Stimulated activated CD8-positive, alpha-beta memory T cell treated with anti-CD3 and anti-CD28 coated beads, Interleukin-12 subunit alpha, Interleukin-12 subunit beta, amount 100 ng/mL, for 24 hours (primary cell): ENCODE measurements around the gene UXS1.
"Not testable (repeated sequence)": the region's sequence is repeated elsewhere in the genome, so short reads cannot be mapped to it uniquely, and the experiment has no call there.

ENCODE experiments used
- DNase-seq: peaks from one replicate; pipeline ENCODE4 v3.0.0-alpha.2; 2020; ENCODE audit errors: extremely low read depth

Gene UXS1

DNA sequence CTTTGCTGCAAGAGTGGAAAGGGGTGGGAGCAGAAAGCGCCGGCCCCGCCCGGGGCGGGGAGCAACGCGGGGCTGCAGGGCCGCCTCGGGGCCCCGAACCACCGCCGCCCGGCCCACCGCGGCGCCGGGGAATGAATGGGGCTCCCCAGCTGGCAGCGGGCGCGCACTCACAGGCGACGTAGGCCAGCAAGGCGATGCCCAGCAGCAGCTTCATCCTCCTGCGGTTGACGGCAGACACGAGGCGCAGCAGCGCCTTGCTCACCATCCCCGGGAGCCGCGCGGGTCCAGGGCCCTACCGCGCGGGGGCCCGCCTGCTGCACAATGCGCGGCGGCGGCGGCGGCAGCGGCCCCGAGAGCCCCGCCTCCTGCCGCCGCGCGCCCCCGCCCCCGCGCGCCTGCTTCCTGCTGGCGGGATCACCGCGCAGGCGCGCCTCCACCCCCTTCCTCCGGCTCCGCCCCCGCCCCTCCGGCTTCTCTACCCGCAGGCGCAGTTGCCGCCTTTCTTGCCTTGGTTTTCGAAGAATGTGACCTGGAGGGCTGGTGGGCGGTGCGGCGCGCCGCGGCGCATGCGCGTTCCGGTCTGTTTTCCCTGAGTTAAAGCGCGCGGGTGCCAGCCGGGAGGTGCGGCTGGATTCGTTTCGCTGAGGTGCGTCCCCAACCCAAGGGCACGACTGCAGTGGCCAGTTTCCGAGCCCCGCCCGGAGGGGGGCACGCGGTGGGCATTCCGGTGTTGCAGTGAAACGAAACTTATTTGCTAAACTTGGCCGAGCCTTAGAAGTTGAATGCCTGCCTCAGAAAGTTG is at the start of gene UXS1:
UXS1 (minus strand) TSS at position 325 of the 802 bp plus-strand sequence; CDS start at position 265, 60 bp downstream.
- DNase-seq = peak; percentile 97

DNA sequence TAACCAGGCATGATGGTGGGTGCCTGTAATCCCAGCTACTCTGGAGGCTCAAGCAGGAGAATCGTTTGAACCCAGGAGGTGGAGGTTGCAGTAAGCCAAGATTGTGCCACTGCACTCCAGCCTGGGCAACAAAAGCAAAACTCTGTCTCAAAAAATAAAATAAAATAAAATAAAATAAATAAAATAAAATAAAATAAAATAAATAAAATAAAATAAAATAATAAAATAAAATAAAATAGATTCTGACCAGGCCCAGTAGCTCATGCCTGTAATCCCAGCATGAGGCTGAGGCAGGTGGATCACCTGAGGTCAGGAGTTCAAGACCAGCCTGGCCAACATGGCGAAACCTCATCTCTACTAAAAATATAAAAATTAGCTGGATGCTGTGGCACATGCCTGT is 45.4 kb upstream of the UXS1 start:
- not testable (repeated sequence) for DNase-seq

DNA sequence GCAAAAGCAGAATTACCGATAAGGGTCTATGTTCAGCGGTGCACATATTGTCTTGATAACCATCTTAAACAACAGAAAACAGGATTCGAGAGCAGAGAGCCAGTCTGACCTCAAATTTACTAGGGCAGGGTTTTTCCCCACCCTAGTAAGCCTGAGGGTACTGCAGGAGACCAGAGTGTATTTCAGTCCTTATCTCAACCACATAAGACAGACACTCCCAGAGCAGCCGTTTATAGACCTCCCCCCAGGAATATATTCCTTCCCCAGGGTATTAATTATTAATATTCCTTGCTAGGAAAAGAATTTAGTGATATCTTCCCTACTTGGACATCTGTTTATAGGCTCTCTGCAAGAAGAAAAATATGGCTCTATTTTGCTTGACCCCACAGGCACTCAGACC is 41.3 kb upstream of the UXS1 start:
- not testable (repeated sequence) for DNase-seq

DNA sequence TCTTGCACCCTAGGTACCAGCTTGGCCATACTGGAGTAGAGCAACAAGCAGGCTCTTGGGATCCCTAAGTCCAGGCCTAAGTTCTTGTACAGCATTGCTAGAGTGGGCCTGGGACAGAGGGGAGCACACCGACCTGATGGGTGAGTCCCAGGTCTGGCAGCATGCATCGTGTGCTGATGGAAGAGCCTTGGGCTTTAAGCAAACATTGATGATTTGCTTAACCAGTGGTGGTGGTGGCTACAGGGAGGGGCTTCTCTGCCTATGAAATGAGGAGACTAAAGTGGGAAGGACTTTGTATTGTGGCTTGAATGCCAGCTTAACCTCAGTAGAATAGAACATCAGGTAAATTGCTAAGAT is 39.2 kb upstream of the UXS1 start:
- no peak for DNase-seq

DNA sequence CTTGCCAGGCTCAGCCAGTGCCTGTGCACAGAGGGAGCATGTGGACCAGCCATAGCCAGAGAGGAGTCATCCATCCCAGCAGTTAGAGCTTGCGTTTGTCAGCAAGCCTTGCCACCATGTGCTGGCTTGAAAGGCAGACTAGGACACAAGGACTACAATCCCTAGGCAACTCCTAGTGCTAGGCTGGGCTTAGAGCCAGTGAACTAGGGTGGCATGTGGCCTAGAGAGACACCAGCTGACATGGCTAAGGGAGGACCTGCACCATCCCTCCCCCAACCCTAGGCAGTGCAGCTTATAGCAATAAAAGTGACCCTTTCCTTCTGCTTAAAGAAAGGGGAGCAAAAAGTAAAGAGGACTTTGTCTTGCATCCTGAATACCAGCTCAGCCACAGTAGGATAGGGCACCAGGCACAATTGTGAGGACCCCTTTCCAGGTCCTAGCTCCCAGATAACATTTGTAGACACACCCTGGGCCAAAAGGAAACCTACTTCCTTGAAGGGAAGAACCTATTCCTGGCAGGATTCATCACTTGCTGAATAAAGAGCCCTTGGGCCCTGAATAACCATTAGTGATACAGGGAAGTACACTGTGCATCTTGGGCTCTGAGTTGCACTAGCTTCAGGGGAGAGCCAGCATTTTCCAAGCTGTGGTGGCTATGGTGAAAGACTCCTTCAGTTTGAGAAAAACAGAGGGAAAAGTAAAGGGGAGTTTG is 38.7 kb upstream of the UXS1 start:
- no peak for DNase-seq

DNA sequence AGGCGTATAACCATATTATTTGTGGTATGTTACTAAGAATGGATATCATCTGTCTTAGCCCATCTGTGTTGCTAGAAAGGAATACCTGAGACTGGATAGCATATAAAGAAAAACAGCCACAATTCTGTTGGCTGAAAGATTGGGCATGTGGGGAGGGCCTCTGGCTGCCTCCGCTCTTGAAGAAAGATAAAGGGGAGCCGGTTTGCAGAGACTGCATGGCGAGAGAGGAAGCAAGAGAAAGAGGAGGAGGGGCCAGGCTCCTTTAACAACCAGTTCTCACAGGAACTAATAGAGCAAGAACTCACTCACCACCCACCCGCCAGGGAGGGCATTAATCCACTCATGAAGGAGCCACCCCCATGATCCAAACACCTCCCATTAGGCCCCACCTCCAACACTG is 29.2 kb upstream of the UXS1 start:
- DNase-seq = no peak

DNA sequence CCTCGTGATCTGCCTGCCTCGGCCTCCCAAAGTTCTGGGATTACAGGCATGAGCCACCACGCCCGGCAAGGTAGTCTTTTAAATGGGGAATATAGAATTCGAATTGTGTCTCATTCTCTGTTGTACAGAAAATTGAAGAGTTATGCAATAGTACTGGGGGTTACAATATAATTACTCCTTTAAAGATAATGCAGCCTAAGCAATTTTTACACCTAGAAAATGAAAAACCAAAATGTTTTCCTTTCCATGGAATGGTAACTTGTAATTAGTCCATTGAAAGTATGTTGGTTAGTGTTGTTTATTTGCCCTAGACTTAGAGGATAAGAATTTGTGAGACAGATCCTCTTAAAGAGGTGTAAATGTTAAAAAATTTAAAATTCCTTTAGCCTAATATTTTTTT is 28.0 kb upstream of the UXS1 start:
- DNase-seq = not testable (repeated sequence)

DNA sequence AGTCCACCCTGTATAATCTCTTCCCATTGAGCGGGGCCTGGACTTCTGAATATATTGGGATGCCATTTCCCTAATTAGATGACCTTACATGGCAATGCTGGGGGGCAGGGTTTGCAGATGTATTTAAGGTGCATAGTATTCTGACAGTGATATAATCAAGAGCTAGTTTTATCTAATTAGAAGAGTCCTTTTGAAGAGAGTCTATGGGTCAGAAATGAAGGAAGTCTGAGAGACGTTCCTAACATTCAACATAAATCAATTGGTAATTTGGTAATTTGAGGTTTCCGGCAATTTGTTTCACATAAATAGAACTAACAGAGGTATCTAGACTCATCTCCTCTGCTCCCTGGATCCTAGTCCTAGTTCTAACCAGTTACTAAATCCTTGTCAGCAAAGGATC is 25.7 kb upstream of the UXS1 start:
- DNase-seq = no peak

DNA sequence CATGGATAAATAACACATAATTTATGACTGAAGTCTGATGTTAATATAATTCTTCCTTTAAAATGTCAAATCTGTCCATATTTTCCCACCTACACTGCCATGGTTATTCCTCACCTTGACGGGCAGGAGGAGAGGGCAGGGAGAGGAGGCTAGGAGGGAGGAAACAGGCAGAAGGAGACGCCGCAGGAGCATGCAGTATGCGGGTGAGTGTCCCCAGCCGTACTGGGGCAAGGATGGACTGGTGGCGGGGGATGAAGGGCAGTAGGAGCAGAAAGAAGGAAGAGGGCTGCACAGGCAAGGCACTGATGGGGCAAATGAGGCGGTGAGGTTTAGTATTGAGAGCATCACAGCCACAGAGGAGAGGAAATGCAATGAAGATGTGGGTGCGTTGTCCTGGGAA is 25.1 kb upstream of the UXS1 start:
- DNase-seq = not testable (repeated sequence)

DNA sequence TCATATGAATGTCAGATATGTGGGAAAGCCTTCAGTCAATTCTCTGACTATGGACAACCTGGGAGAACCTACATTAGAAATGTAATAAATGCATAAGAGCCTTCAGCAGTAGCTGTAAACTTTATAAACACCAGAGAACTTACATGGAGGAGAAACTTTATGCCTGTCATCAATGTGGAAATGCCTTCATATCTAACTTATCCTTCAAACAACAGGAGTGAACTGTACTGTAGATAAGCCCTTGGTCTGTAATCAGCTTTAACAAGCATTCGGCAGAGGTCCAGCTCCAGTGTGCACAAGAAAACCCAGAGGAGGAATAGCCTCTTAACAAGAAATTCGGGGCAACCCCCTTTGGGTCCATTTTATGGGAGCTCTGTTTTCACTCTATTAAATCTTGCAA is 14.8 kb upstream of the UXS1 start:
- no peak for DNase-seq

DNA sequence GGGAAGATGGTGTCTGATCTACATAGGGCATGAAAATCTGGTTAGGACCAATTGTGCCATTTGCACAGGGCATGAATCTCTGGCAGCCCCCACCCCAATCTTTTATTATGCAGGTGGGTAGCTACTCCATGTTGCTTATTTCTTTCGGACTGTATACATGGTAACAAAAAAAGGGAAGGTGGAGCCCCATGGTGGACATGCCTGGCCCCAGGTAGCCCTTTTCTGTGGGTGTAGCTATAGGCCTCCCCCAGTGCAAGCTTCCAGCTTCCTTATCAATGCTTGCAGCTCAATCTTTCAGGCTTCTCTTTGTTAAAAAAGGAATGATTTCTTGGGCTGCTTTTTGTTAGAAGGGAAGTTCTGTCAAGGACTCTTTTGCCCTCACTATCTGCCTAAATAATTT is 14.3 kb upstream of the UXS1 start:
- DNase-seq = no peak

DNA sequence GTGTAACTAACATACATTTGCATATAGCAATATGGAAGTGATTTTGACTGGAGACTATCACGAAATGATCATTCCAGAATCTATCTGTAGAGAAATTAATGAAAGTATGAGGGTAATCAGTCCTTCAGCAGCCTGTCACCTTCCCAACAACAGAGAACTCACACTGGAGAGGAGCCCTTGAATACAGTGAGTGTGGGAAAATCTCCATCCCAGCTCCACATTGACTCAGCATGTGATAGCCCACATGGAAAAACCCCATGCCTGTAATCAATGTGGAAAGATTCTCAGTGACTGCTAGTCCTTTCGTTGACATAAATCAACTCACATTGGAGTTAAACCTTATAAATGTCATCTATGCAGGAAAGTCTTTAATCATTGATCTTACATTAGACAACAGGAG is 13.1 kb upstream of the UXS1 start:
- no peak for DNase-seq

DNA sequence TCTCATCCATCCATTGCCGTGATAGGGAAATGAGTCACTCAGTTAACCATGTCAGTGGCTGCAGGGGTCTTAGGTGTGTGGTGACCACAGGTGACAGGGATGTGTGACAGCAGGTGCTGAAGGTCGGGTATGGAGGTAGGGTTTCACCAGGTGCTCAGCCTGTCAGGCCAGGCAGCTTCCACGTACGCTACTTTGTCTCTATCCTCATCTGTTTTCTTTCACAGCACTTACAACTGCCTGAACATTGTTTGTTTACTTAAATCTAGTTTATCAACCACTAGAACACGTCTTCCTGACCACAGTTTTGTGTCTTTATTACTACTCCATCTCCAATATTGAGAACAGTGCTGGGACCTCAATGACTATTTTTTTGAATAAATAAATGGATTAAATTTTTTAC is 11.4 kb upstream of the UXS1 start:
- no peak for DNase-seq

DNA sequence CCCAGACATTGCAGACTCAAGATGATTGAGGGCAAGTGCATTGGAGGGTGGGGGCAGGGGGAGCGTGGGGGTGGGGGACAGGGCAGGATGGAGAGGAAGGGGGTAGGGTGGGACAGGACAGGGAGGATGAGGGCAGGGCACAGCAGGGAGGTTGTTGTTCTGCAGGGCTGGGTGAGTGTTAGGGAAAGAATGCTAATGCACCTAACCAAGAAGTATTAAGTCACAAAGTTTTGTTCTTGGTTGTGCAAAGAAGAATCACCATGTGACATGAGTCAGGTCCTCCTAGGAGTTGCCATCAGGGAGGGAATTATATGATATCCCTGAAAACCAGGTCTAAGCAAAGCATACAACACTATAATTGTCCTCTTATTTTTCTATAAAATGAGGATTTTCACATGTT is 10.4 kb upstream of the UXS1 start:
- DNase-seq = not testable (repeated sequence)

DNA sequence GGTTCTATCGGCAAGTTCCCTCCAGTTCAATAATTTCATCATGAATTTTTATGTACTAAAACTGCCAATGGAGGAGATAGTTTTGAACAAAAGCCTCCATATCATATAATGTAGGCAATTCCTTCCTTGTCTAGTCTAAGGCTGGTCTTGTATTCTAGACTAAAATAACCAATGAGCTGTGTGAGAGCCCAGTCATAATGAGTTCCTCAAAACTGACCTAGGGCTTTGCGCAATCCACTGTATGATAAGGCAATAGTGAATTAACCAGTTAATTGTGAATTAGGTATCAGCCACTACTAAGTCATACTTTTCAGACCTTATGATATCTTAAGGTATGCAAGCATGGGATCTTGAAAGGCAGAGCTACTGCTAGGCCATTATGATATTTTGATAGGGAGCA is 7.6 kb upstream of the UXS1 start:
- no peak for DNase-seq

DNA sequence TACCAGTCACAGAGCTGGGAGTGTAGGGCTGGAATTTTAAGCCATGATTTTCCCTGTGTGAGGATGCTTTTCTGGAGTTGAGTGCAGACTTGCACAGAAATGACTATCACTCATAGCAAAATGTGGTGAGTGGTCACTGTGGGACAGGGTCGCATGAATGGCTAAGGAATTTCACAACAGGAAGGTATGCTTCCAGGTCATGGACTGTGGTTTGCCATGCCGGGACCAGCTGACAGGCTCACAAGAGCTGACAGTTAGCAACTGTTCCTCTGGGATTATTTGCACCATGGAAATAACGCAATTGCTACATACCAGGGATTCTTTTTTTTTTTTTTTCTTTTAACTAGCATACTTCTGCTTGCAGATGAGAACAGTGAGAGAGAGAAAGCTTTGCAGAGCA is 3.8 kb upstream of the UXS1 start:
- DNase-seq = no peak

DNA sequence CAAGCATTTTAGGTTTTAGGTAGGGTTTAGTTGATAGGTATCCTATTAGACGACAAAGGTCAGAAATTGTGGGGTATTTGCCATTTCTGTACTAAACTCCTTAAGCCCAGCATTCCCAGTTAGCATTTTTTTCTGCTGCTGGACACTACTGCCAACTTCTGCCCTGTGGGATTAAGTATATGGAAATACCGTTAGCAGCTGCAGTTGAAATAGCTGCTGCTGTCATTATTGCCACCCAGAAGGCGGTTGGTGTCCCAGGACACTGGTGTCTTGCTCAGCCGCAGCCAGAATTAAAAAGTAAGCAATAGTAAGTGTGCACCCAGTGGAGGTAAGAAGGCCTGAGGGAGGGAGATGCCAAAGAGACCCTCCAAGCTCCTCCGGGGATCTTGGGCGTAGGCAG is 1.9 kb upstream of the UXS1 start:
- DNase-seq = no peak

DNA sequence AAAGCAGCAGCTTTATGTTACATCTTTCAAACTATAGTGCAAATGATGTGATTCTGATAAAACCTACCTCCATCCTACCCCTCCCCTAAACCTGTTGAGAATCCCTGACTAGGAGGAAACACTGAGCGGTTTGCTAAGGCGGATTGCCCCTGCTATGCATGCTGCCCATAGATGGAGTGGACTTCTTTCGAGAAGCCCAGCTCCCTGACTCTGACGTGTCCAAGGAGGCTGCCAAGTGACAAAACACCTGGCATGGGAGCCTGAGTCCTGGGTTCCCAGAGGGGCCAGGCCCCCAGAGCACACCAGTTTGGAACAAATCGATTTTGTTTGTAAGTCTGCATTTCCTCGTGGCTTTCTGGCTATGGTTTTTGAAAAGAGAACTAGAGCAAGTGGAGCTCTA is 1.4 kb upstream of the UXS1 start:
- DNase-seq = no peak

DNA sequence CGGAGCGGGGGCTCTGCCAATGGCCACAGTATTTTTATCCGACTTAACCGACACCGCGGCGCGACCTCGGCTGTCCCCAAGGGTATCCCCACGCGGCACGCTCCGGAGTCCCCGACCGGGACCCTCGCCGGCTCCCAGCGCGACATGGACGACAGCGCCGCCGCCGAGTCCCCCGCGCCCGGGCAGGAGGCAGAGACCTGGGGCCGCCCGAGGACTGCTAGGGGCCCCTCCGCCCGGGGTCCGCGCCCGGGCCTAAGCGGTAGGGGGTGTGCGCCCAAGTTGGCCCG is 468 bp downstream of the UXS1 start:
- peak; percentile 21 for DNase-seq

DNA sequence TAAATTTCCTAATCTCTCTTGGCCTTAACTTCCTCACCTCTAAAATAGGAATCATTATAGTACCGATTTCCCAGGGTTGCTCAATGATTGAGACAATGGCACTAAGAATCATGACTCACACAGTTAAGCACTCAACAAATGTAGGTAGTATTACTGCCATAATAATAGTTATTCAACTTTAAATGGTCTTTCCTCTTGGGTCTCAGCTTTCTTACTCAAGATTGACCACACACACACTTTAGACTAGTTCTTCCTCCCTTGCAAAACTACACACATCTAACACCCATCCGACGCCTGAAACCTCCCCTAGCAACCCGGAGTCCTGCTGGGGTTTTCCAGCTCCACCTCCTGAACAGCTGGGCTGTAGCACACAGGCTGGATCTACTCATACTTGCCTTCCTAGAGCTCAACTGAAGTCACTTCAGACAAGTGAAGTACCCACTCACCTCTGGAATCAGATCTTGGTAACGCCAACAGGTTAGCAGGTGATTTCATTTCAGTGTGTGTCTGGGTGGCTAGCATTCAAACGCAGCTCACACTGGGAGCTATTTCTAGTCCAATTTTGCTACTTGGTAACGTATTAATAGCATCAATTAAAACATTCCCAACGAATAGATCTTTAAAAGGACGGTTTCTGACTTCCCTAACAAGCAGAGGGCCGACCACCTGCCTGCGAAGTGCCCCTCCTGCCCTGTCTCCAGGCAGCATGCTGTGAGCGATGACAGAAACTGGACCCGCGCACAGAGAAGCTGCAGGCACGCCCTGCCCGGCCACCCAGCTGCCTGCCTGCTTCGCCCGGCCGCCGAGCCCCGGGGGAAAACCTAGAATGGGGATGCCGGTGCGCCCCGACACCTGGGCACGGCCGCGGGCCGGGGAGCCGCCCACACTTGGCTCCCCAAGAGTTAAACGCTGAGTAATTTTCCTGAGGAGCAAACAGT is 1.1 kb downstream of the UXS1 start:
- peak; percentile 30 for DNase-seq

DNA sequence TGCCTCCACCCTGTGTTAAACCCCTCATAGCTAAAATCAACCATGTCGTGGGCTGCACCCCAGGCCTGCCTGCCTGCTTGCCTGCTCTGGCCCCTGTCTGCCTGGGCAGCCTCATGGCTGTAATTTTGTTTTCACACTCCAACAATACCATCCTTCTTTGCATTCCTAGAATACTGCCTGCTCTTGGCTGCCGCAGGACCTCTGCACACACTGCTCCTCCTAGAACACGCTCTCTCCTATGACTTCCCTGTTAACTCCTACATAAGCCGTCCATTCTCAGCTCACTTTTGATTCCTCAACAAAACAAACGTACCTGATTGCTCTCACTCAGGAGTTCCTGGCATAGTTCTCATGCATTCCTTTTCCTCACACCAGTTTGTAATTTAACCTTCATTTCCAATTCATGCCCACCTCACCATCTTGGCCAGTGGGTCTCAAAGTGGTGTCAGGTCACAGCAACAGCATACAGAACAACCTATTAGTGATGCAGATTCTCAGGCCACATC is 2.5 kb downstream of the UXS1 start:
- DNase-seq = no peak

DNA sequence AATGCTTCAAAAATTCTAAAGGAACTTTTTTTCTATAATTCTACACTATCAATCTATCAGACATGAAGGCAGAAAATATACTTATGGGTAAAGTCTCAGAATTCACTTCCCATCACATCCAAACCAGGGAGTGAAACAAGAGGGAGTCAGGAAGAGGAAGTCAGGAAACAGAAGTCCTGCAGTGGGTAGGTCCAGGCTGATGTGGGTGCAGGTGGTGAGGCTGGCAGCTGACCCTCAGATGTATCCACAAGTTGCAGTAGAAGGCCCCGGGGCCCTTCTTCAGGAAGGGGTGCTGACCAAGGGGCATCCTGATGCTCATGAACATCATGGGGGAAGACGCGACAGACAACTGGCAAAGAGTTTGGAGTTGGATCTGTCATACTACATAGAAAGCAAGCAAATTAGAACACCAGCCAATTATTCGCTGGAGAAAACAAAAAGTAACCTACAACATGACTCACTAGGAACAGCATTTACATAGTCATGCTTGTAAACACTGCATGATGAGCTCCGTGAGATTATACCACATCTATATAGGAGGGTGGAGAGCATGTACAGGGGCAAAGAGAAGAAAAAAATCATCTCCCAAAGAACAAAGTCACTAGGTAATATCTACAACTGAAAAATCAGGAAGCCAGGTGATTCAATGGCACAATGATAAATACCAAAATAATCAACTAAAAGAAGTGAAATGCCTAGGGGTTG is 4.2 kb downstream of the UXS1 start:
- no peak for DNase-seq
